Activated gamma-delta T cell treated with anti-CD3 and anti-CD28 coated beads, Interleukin-2, amount 50 U/mL, for 16 hours (primary cell): ENCODE results near the gene RCOR2.
"Not testable (repeated sequence)": the region's sequence is repeated elsewhere in the genome, so short reads cannot be mapped to it uniquely, and the experiment has no call there.

Experiments
- DNase-seq: peaks from one replicate; pipeline ENCODE4 v3.0.0-alpha.2; 2020; ENCODE audit warnings: low read depth

The RCOR2 gene

GRCh38 chr11:63877658-63878241, 39.2 kb downstream of the RCOR2 start:
- no peak for DNase-seq

- no peak for DNase-seq
Observed at GRCh38 chr11:63876616-63877015, 40.3 kb downstream of the RCOR2 start.

- no peak for DNase-seq
Observed at GRCh38 chr11:63875506-63876065, 41.4 kb downstream of the RCOR2 start.

GRCh38 chr11:63874511-63874910, 42.5 kb downstream of the RCOR2 start:
- DNase-seq, result no peak

- no peak for DNase-seq
Observed at GRCh38 chr11:63873311-63873710, 43.7 kb downstream of the RCOR2 start.

- no peak for DNase-seq
Observed at GRCh38 chr11:63872800-63873197, 44.2 kb downstream of the RCOR2 start.

GRCh38 chr11:63871962-63872799, 44.8 kb downstream of the RCOR2 start:
- DNase-seq, result no peak

- DNase-seq, result no peak
Observed at GRCh38 chr11:63870351-63871140, 46.4 kb downstream of the RCOR2 start.

- no peak for DNase-seq
Observed at GRCh38 chr11:63869683-63870082, 47.3 kb downstream of the RCOR2 start.

- no peak for DNase-seq
Observed at GRCh38 chr11:63869171-63869591, 47.8 kb downstream of the RCOR2 start.

- DNase-seq, result no peak
Observed at GRCh38 chr11:63868399-63869064, 48.4 kb downstream of the RCOR2 start.

GRCh38 chr11:63867511-63867910, 49.5 kb downstream of the RCOR2 start:
- no peak for DNase-seq

GRCh38 chr11:63866211-63866610, 50.8 kb downstream of the RCOR2 start:
- peak; percentile 59 for DNase-seq

- not testable (repeated sequence) for DNase-seq
Observed at GRCh38 chr11:63863620-63864019, 53.3 kb downstream of the RCOR2 start.

GRCh38 chr11:63862923-63863322, 54.0 kb downstream of the RCOR2 start:
- no peak for DNase-seq
